AG20443 (cell line): Measurements from ENCODE around the gene MAST3.

ENCODE experiments used
- DNase-seq: peaks from one replicate; pipeline ENCODE4 v3.0.0; 2012; ENCODE audit warnings: low spot score, mixed read lengths

MAST3 gene

DNA sequence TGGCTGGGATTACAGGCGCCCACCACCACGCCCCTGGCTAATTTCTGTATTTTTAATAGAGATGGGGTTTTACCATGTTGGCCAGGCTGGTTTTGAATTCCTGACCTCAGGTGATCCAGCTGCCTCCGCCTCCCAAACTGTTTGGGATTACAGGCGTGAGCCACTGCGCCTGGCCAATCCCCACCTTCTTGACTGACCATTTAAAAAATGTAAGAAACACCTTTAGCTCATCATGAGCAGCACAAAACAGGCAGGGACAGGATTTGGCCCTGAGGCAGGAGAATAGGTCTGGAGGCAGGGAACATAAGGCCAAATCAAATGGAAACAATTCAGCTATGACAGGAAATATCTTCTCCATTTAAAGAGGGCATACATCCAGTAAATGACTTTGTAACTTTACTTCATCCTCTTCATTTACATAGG, 94.1 kb downstream of the MAST3 start:
- no peak for DNase-seq

DNA sequence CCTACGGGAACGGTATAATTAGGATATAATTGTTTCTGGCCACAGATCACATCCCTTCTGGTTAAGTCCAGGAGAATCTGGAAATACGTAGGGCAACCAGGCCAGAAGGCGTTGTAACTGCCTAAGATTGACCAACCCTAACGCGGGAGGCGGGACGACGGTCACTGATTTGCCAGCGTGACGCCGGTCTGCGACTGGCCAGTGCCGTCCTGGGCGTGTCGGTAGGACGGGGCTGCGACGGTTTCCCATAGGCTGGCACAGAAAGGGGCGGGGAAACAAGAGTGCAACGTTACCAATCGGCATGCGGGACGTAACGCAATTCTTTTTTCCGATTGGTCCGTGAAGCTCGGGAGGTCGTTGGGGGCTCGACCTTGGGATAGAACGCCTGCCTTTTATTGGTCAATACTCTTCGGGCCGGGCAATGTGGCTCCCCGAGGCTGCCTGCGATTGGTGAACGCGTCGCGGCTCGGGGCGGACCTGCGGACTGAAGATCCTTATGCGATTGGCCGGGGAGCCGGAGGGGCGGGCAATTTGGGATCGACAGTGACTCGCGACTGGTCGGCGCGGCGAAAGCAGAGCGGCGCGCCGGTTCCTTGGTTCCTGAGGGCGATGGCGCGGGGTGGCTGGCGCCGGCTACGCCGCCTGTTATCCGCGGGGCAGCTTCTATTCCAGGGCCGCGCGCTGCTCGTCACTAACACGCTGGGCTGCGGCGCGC, 95.3 kb downstream of the MAST3 start, which contains the start of gene MPV17L2:
Gene MPV17L2, plus strand, starts transcription at position 546 of the 715 bp plus-strand sequence. Its CDS starts 64 bp downstream, at position 610.
- peak; percentile 95 for DNase-seq

DNA sequence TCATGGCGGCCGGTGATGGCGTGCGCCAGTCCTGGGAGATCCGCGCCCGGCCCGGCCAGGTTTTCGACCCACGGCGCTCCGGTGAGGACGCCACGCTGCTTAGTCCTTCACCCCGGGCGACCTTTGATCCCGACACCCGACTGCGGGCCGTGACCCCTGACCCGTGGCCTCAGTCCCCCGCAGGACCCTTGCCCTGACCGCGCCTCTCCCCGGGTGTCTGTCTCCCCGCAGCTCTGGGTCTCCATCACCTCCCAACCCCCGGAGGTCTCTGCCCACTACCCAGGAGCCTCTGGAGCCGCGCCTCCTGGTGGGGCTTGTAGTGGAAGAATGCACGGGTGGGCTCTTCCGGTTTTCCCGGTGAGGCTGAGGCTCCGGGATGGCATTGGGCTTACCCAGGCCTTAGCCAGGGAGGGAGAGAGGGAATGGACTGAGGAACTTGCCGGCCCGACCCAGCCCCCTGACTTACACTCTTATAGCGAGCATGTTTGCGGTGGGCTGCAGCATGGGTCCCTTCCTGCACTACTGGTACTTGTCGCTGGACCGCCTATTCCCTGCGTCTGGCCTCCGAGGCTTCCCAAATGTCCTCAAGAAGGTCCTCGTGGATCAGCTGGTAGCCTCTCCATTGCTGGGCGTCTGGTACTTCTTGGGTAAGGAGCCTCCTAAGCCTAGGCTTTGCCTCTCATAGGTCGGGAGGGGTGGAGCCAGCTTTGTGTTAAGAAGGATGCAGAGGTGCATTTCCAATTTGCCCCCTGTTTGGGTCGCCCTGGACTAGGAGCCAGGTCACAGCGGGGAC, 96.0 kb downstream of the MAST3 start:
- no peak for DNase-seq

DNA sequence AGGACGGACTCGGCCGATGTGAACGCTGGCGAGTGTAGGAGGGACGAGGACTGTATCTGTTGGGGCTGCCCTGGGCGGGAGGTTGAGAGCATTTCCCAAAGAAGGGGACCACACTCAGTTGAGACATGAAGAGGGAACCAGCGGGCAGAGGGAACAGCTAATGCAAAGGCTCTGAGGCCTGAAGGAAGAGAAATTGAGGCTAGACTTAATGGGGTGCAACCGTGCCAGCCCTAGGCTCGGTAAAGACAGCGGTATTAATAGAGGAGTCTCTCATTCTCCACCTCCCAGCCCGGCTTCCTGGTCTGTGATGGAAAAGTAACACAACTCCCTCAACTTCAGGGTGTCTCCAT, 96.6 kb downstream of the MAST3 start:
- no peak for DNase-seq

DNA sequence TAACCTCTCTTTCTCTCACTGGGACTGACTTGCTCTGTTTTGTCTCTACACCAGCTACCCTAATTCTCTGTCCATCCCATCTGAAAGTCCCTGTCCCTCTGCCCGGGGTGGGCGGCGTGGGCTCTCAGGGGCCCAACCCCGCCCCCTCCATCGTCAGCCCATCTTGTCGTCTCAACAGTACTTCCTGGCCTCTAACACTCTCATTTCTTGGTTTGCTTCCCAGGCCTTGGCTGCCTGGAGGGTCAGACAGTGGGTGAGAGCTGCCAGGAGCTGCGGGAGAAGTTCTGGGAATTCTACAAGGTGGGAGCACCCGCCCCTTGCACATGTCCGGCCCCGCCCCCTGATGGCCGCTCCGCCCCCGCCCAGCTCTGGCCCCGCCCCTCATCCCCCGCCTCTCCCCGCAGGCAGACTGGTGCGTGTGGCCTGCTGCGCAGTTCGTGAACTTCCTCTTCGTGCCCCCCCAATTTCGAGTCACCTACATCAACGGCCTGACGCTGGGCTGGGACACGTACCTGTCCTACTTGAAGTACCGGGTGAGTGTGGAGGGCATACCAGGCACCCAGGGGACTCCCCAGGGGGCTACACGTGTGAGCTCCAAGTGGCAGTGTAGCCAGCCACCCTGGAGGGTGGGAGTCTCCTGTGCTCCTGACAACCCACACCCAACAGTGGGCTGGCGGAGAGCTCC, 97.1 kb downstream of the MAST3 start:
- peak; percentile 70 for DNase-seq

DNA sequence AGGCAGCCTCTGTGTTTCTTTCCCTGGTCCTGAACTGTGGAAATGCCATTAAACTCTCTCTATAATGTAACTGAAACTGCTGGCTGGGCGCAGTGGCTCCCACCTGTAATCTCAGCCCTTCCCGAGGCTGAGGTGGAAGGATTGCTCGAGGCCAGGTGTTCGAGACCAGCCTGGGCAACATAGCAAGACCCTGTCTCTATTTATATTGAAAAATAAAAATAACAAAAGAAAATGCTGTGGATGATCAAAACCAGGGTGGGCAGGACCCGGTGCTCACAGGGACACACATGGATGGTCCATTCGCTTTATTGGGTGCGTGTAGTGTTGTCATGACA, 98.9 kb downstream of the MAST3 start:
- no peak for DNase-seq

DNA sequence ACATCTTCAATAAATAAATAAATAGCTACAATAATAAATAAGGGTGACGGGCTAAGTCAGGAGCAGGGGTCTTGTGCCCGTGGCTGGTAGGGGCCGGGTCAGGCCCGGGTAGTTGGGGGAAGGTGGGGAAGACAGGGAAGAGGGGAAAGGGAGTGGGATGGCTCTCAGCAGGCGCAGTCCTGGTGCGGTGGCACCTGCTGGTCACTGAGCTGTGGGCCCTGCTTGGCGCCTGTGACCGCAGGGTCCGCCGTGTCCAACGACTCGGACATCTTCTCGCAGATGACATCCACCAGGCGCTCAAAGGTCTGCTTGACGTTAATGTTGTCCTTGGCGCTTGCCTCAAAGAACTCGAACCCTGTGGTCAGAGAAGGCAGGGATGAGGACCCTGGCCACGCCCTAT, 99.7 kb downstream of the MAST3 start:
- no peak for DNase-seq

DNA sequence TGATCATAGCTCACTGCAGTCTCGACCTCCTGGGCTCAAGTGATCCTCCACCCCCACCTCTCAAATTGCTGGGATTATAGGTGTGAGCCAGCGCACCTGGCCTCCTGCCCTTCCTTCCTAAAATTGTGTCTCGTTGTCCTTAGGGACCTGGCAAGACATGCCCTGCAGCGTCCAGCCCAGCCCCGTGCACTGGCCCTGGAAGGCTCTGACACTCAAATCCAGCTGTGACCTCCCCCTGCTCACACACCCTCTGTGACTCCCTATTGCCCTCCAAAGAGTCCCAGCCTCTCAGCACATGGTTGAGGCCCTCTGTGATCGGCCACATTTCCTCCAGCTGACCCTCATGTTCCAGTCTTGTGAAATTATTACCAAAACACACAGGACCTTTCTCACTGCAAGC, 100.4 kb downstream of the MAST3 start:
- DNase-seq, result no peak

DNA sequence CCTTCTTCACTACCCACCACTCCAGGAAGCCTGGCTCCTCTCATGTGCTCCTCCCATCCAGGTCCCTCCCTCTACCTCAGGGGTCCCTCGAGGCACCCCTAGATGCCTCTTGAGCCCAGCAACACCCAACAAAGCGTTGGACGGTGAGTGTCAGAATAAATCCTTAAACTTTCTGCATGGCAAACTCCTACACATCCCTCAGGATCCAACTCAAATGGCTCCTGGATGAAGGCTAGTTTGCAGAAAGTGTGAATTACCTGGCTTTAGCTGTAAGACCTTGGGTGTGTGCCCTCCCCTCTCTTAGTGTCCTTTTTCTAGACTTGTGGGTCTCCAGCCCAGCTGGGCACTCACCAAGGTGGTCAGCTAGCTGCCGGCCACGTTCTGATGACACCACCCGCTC, 100.8 kb downstream of the MAST3 start:
- DNase-seq, result no peak
